ELR (cell line): ENCODE measurements around the gene LASP1.
"Not testable (repeated sequence)": the region's sequence is repeated elsewhere in the genome, so short reads cannot be mapped to it uniquely, and the experiment has no call there.

Experiments
- DNase-seq: peaks from one replicate; pipeline ENCODE4 v3.0.0-alpha.2; 2015; ENCODE audit warnings: low read depth

The LASP1 gene

DNA sequence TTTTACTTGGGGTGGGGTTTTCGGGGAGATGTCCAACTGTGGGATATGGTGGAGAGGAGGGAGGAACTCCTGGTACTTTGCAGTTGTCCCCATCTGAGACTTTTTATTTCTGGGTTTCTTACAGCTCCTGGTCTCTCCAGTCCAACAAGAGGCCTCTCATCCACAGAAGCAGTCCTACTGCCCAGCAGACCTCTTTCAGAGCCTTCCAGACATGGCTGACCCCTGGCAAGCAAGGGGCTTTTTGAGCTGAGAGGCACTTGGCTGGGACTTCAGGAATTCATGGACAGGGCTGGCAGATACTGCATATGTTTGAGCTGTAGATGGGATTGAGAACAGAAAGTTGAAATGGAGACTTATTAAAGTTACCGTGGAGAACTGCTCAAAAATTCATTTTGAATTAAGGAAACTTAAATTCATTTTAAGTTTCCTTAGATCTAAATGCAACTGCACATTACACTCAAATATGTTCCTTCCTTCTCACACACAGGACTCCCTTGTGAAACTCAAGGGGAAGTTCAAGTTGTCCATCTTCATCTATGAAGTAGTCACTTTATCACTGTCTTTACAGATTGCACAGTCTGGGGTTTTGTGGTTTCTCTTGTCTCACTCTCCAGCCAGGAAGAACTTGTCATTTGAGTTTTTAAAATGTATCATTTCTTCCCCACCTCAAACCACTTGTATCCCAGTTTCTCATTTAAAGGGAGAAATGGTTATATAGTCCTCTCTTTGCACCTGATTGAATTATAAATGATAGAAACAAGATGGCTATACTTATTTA, 56.6 kb downstream of the LASP1 start:
- DNase-seq: no peak

DNA sequence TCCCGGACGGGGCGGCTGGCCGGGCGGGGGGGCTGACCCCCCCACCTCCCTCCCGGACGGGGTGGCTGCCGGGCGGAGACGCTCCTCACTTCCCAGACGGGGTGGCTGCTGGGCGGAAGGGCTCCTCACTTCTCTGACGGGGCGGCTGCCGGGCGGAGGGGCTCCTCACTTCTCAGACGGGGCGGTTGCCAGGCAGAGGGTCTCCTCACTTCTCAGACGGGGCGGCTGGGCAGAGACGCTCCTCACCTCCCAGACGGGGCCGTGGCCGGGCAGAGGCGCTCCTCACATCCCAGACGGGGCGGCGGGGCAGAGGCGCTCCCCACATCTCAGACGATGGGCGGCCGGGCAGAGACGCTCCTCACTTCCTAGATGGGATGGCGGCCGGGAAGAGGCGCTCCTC, 60.9 kb downstream of the LASP1 start:
- not testable (repeated sequence) for DNase-seq

DNA sequence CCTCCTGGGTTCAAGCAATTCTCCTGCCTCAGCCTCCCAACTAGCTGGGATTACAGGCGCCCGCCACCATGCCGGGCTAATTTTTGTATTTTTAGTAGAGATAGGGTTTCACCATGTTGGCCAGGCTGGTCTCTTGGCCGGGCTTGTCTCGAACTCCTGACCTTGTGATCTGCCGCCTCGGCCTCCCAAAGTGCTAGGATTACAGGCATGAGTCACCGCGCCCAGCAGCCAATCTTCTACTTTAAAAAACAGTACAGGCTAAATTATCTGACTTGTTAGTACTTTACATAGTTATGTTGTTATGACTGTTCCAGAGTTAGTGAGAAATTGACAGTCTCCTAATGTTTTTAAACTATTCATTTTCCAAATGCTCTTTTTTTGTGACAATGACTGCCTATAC, 64.1 kb downstream of the LASP1 start:
- not testable (repeated sequence) for DNase-seq

DNA sequence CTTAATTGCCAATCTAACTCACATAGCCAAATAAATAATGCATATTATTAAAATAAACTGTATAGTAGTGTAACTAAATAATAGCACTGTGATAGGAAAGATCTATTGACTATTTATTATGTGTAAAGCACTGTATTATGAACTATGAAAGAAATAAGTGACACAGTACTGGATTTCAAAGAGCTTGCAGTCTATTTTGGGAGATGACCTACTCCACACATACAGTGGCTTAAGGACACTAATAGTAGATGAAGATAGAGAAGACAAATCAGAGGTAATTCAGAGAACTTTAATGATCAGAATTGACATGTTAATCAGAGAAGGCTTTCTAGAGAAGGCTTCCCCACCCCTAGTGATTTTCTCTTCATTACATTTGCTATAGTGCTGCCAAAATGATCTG, 70.1 kb downstream of the LASP1 start:
- DNase-seq: no peak

DNA sequence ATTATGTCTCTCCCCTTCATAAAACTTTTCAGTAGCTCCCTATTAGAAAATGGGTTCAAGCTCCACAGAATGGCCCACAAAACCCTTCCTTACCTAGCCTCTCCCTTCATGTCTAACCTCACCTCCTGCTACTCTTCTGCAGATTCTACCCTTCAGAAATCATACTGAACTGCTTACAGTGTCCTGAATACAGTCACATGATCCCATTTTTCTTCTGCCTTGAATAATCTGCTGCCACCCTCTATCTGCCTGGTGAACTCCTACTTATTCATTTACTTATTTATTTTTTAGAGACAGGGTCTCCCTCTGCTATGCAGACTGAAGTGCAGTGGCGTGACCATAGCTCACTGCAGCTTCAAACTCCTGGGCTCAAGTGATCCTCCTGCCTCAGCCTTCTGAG, 70.5 kb downstream of the LASP1 start:
- DNase-seq: no peak

DNA sequence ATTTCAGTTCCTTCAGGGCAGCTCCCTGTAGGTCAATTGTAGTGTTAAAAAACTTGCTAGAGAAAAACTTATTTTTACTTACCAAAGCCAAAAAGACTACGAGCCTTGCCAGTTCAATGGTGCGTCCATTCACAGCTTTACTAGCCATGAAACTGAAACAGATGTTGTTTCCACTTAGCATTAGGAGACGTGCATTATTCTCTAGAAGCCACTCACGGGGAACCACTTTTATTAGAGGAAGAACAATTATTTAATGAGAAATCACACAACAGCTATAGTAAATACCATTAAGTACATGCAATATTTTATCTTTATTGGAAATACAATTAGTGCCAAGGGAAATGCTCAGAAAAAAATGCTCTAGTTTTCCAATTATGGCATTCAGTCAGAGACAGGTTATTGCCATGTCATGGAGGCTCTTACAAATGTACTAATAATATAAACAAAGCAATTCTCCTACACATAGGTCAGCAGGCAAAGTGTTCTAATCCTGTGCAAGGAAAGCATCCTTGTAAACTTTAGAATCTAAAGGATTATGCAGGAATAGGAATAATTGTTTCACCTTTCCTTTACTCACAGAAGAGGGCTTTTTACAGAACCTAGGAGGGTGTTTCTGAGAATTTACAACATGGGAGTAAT, 73.0 kb downstream of the LASP1 start:
- no peak for DNase-seq

DNA sequence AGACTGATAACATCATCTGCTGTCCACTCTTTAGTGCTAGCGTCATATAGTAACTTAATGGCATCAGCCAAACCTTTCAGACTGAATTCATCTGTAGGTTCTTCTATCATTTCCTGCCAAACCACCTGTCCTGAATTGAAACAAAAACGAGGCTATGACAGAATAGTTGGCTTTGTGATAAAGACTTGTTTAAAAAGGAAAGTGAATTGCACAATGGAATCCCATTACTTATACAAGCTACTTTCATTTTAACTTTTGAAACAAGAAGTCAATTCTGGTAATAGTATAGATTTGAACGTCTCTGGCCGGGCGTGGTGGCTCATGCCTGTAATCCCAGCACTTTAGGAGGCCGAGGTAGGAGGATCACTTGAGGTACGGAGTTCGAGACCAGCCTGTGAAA, 73.7 kb downstream of the LASP1 start:
- DNase-seq: no peak

DNA sequence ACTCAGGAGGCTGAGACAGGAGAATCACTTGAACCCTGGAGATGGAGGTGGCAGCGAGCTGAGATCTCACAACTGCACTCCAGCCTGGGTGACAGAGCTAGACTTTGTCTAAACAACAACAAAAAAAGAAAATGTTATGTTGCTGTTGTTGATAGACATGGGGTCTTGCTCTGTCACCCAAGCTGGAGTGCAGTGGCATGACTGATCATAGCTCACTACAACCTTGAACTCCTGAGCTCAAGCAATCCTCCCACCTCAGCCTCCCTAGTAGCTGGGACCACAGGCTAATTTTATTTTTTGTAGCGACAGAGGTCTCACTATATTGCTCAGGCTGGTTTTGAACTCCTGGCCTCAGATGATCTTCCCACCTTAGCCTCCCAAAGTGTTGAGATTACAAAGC, 77.3 kb downstream of the LASP1 start:
- no peak for DNase-seq

DNA sequence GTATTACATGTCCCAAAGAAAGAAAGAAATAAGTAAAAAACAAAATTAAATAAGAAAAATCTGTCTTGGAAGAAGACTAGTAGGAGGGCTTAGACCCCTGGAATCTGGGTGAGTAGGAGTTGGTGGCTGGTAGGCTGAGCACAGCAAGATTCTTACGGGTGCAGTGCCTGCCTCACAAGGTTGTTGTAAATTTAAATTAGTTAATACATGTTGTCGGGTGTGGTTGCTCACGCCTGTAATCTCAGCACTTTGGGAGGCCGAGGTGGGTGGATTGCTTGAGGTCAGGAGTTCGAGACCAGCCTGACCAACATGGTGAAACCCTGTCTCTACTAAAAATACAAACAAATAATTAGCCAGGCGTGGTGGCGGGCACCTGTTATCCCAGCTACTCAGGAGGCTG, 83.9 kb downstream of the LASP1 start:
- DNase-seq: not testable (repeated sequence)

DNA sequence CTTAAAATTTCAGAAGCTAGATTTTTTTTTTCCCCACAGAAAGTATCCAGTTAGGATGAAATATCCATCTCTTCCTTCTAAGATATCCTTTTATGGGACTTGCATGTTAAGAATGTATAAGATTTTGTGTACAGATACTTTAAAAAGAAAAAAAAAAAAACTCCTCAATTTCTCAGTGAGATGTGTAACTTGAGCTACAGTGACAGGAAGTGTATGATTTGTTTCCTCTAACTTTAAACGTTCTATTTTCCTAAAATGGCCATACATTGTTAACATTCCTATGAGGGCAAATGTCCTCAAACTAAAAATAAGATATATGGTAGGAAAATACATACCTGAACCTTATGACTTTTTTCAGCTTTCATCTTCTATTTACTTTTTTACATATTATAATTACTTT, 88.5 kb downstream of the LASP1 start:
- peak; percentile 32 for DNase-seq

DNA sequence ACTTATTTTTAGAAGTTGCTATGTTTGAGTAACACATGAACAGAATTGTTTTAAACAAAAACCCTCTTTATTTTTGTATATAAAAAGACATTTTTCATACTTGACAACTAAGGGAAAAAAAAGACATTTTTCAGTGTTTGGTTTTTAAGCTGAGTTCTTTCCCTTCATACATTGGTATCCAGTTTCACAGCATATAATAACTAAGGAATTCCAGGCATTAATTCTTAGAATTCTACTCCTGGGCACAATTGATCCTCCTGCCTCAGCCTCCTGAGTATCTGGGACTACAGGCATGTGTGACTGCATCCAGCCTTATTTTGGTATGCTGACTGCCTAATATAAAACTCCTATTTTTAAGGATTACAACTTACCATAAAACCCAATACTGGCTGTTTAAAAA, 88.9 kb downstream of the LASP1 start:
- DNase-seq: peak; percentile 37

DNA sequence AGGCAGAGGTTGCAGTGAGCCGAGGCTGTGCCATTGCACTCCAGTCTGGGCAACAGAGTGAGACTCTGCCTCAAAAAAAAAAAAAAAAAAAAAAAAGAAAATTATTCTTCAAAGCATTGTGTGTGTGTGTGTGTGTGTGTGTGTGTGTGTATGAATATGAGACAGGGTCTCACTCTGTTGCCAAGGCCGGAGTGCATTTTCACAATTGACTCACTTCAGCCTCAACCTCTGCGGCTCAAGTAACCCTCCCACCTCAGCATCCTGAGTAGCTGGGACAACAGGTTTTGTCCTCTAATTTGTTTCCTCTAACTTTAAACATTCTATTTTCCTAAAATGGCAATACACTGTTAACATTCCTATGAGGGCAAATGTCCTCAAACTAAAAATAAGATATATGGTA, 89.7 kb downstream of the LASP1 start:
- no peak for DNase-seq

DNA sequence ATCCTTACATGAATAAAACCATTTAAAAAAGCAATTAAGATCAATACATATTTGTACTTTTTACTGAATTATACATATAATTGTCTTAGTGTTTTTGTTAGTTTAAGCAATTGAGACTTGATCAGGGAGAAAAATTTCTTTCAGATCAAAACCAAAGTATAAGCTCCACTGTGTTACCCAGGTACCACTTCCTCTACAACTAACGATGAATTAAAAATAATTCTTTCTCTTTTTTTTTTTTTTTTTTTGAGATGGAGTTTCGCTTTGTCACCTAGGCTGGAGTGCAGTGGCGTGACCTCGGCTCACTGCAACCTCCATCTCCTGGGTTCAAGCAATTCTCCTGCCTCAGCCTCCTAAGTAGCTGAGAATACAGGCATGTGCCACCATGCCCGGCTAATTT, 90.5 kb downstream of the LASP1 start:
- DNase-seq: no peak

DNA sequence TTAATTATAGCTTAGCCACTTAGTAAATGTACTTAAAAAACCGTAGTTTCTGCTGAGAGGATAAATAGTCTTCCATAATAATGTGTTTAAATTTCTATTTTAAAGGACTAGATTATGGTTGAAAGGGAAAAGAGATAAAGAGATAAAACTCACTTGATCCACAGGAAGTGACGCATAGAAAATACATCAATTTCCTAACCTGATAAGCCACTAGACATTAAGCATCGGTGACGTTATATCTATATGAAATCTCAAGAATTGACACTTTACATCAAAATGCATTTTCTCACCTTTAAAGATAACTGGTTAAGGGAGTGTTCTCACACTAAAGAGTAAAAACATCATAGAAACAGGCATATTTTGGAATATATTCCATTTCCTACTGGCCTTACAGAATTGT, 91.6 kb downstream of the LASP1 start:
- DNase-seq: no peak

DNA sequence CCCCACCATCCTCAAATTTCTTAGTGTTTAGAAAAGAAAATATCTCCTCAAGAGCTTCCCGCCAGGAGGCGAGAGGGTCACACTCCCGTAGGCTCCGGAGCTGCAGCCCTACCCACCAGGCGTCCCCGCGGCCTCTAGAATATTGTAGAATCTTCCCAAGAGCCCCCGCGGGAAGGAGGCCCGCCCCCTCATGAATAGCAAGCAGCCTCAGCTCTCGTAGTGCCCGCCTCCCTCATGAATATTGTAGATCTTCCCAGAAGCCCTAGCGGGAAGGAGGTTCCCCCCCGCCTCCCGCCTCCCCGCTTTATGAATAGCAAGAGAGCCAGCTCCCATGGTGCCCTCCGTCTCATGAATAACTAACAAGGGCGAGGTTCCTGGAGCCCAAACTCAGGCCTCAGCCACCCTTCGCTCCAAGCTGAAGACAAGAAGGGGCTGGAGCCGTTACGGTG, 97.5 kb downstream of the LASP1 start, which contains the start of gene FBXO47:
TSS of gene FBXO47 (minus strand) at position 114 of the 449 bp plus-strand sequence. CDS start 4,378 bp downstream, outside the sequence.
- DNase-seq: peak; percentile 82

DNA sequence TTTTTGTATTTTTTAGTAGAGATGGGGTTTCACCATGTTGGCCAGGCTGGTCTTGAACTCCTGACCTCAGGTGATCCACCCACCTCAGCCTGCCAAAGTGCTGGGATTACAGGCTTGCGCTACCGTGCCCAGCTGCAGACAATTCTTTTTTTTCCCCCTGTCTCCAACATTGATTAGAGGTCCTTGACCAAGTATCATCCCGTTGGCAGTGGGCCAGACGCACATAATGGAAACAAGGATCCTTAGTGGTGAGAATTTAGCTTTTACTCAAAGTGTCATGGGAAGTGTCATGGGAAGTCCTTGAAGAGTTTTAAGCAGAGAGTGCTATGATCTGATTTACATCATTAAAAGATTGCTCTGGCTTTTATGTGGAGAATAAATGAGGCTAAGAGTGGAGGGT, 99.4 kb downstream of the LASP1 start:
- no peak for DNase-seq

DNA sequence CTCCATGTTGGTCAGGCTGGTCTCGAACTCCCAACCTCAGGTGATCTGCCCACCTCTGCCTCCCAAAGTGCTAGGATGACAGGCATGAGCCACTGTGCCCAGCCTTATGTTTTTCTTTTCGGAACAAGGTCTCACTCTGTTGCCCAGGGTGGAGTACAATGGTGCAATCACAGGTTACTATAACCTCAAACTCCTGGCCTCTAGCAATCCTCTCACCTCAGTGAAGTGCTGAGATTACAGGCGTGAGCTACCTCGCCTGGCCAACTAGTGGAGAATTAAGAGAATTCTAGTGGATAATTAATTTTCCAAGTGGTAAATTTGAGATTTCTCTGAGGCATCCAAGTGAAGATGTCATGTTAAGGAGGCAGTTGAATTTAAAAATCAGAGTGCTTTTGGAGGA, 100.3 kb downstream of the LASP1 start:
- DNase-seq: no peak

DNA sequence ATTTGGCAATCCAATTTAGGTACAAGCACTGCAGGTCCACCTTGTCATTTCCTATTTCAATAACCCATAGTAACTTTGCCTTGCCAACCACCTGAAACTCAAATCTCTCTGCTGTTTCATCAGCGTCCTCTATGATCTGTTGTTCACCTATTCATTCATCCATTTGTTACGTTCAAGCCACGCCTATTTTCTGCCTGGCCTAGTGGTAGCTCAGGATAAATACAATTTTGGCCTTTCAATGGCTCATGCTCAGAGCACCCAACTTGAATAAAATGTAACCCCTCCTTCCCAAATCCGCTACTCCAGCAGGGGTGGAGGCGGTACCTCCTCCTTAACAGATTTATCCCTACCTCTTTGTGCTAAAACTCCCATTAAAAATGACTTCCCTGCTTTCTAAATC, 100.9 kb downstream of the LASP1 start:
- DNase-seq: peak; percentile 18
